Keratinocyte (primary cell): ENCODE results near the gene EXOC8. TPM values are rescaled to one million over a fixed set of nuclear protein-coding genes. Genes with fewer than 3 reads are reported as not detected.
A peak's percentile ranks its signal among the peaks of the same experiment; 100 is the strongest.

Experiments used
- DNase-seq: peaks from one replicate; pipeline ENCODE4 v3.0.0-alpha.2; 2011; ENCODE audit warnings: low read depth, missing footprints, low spot score
- FAIRE-seq: peaks from 2 replicates; lab custom pipeline; 2011; peaks lifted over from hg19 to GRCh38; lab: Jason Lieb, UNC
- H2AFZ ChIP-seq: 2 replicates; pipeline ENCODE4 v1.6.0; 2012; ENCODE audit warnings: low read length, control low read depth, inconsistent platforms; ENCODE audit not compliant: control insufficient read depth
- H3K27ac ChIP-seq: 2 replicates; pipeline ENCODE4 v1.5.1; 2011; ENCODE audit warnings: low read length; ENCODE audit not compliant: control insufficient read depth, insufficient read depth
- H3K27me3 ChIP-seq: 3 replicates; pipeline ENCODE4 v1.6.0; 2011; ENCODE audit warnings: low read length; ENCODE audit not compliant: control insufficient read depth, insufficient read depth; ENCODE audit errors: extremely low read depth
- H3K36me3 ChIP-seq, 2 experiments: 2 replicates in 1 of 2; 3 replicates in 1 of 2; pipeline ENCODE4 v1.5.1; 2011; ENCODE audit warnings: low read length in 2 of 2, mild to moderate bottlenecking in 1 of 2; ENCODE audit not compliant: control insufficient read depth in 2 of 2, insufficient read depth in 2 of 2; ENCODE audit errors: extremely low read depth in 1 of 2
- H3K4me1 ChIP-seq: 3 replicates; pipeline ENCODE4 v1.5.1; 2011; ENCODE audit warnings: low read length; ENCODE audit not compliant: control insufficient read depth, insufficient read depth; ENCODE audit errors: extremely low read depth
- H3K4me2 ChIP-seq: 3 replicates; pipeline ENCODE4 v1.6.0; 2011; ENCODE audit warnings: low read depth, low read length; ENCODE audit not compliant: control insufficient read depth, insufficient read depth; ENCODE audit errors: extremely low read depth
- H3K4me3 ChIP-seq, 3 experiments: fragments of 200-600 bp in 1 of 3; sonication (generic) in 1 of 3; 2 replicates in 2 of 3; 3 replicates in 1 of 3; pipeline ENCODE4 v1.5.1; 2011 to 2016; ENCODE audit warnings: low read length in 3 of 3, mild to moderate bottlenecking in 3 of 3, control low read depth in 2 of 3, inconsistent platforms in 1 of 3, low read depth in 1 of 3, mixed read lengths in 1 of 3, mixed run types in 1 of 3, moderate library complexity in 1 of 3; ENCODE audit not compliant: control insufficient read depth in 2 of 3, insufficient read depth in 2 of 3; ENCODE audit errors: extremely low read depth in 1 of 3
- H3K79me2 ChIP-seq: 2 replicates; pipeline ENCODE4 v1.6.0; 2012; ENCODE audit warnings: low read length; ENCODE audit not compliant: control insufficient read depth, insufficient read depth
- H3K9ac ChIP-seq: 3 replicates; pipeline ENCODE4 v1.6.0; 2011; ENCODE audit warnings: low read length; ENCODE audit not compliant: control insufficient read depth, insufficient read depth; ENCODE audit errors: extremely low read depth
- H3K9me1 ChIP-seq: 3 replicates; pipeline ENCODE4 v1.6.0; 2011; ENCODE audit warnings: low read length; ENCODE audit not compliant: control insufficient read depth, insufficient read depth; ENCODE audit errors: extremely low read depth
- H3K9me3 ChIP-seq: 2 replicates; pipeline ENCODE4 v1.5.1; 2012; ENCODE audit warnings: low read depth, low read length; ENCODE audit not compliant: control insufficient read depth
- H4K20me1 ChIP-seq: 3 replicates; pipeline ENCODE4 v1.6.0; 2011; ENCODE audit warnings: low read length; ENCODE audit not compliant: control insufficient read depth, insufficient read depth; ENCODE audit errors: extremely low read depth
- EZH2 ChIP-seq: IDR thresholded peaks from one replicate; pipeline ENCODE4 v1.6.1; 2012; ENCODE audit warnings: inconsistent platforms, mild to moderate bottlenecking, low read length, moderate library complexity
- dilution Hi-C: fragments of 300-500 bp; cut with MboI; formaldehyde crosslinking; loops from one replicate; pipeline ENCODE4 v1.7.0; 2020; ENCODE audit warnings: low sequenced_read_pairs; ENCODE audit not compliant: extremely low pct_ligation_motif_present
- polyA plus RNA-seq, 5 experiments: library from polyadenylated mRNA; depleted of rRNA in 3 of 5; stranded (reverse) in 3 of 5; stranded (forward) in 1 of 5; unstranded in 1 of 5; fragments of >200 nt; gene quantifications; 1 replicate in 1 of 5; 2 replicates in 3 of 5; 3 replicates in 1 of 5; pipeline versions ENCODE4 v1.2.1 to v1.2.3, GENCODE V29; 2011 to 2012; ENCODE audit warnings: missing spikeins in 2 of 5, low read depth in 1 of 5, low replicate concordance in 1 of 5
- TF ChIP-seq, protein P1 (sequence below), 3 experiments: IDR thresholded peaks in 1 of 3; conservative IDR thresholded peaks in 1 of 3; optimal IDR thresholded peaks in 1 of 3; 2 replicates in 2 of 3; 3 replicates in 1 of 3; pipeline versions ENCODE3 to v1.5.1; 2011; ENCODE audit warnings: low read length in 3 of 3, mild to moderate bottlenecking in 3 of 3, moderate library complexity in 2 of 3, control low read depth in 1 of 3, inconsistent platforms in 1 of 3; ENCODE audit not compliant: insufficient read depth in 2 of 3; ENCODE audit errors: extremely low read depth in 1 of 3

EXOC8 gene
- polyA plus RNA-seq, 1 donor (not counting 4 experiments of a cell fraction or from before 2014, with no cell fraction given) = 6.9 TPM

DNA sequence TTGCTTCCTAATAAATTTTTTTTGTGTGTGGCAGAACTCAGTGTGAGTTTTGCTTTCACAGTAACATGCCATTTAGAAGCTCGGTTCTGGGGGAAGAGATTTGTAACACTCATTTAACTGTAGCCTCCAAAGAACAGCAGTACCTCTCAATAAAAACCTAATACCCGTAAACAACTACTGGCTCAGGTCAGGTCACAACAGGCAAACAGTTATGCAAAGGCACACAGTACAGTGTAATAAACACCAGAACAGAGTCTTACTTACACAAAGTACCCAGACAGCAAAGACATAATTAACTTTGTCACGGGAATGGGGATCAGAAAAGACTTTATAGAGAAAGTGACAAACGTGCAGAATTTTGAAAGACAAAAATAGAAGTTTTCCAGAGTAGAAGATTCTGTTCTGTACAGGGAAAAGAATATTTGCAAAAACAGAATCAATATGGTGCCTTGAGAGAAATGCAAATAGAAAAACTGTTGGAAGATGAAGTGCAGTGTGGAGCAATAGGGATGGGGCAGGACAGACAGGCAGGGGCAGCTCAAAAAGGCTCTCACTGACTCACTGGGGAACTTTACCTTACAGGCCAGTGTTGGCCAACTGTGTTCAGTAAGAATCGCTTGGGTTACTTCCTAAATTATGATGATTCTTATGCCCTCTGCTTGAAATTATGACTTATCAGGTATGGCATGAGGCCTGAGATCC, 45.7 kb upstream of the EXOC8 start:
- H3K79me2 ChIP-seq = peaks cover 54% of the 10 kb centered on the region
- TF ChIP-seq, protein P1, sequence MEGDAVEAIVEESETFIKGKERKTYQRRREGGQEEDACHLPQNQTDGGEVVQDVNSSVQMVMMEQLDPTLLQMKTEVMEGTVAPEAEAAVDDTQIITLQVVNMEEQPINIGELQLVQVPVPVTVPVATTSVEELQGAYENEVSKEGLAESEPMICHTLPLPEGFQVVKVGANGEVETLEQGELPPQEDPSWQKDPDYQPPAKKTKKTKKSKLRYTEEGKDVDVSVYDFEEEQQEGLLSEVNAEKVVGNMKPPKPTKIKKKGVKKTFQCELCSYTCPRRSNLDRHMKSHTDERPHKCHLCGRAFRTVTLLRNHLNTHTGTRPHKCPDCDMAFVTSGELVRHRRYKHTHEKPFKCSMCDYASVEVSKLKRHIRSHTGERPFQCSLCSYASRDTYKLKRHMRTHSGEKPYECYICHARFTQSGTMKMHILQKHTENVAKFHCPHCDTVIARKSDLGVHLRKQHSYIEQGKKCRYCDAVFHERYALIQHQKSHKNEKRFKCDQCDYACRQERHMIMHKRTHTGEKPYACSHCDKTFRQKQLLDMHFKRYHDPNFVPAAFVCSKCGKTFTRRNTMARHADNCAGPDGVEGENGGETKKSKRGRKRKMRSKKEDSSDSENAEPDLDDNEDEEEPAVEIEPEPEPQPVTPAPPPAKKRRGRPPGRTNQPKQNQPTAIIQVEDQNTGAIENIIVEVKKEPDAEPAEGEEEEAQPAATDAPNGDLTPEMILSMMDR (optimal IDR thresholded peaks at IDR 0.05 in 1 of 3, IDR thresholded peaks at IDR 0.05 in 1 of 3, conservative IDR thresholded peaks at IDR 0.05 in 1 of 3; ENCODE audit: extremely low read depth in 1 of 3, insufficient read depth in 2 of 3, low read length in 3 of 3) = no peak
- no peak for TF ChIP-seq EZH2
- no peaks in the 10 kb centered on the region for H3K36me3 ChIP-seq
- FAIRE-seq (peak; percentile 77), DNase-seq (no peak)
- peak overlapping the region; percentile 21 for H3K27ac ChIP-seq
- H3K9ac ChIP-seq = no peak overlapping the region
- no peak overlapping the region for H2AFZ ChIP-seq
- no peak overlapping the region for H3K4me3 ChIP-seq
- no peaks in the 10 kb centered on the region for H3K9me3 ChIP-seq
- H4K20me1 ChIP-seq = no peaks in the 10 kb centered on the region
- H3K9me1 ChIP-seq = peaks cover 2% of the 10 kb centered on the region
- peaks cover 41% of the 10 kb centered on the region for H3K4me1 ChIP-seq
- peak overlapping the region; percentile 59 for H3K4me2 ChIP-seq
- H3K27me3 ChIP-seq = no peaks in the 10 kb centered on the region
- dilution Hi-C loops = no loop called here

DNA sequence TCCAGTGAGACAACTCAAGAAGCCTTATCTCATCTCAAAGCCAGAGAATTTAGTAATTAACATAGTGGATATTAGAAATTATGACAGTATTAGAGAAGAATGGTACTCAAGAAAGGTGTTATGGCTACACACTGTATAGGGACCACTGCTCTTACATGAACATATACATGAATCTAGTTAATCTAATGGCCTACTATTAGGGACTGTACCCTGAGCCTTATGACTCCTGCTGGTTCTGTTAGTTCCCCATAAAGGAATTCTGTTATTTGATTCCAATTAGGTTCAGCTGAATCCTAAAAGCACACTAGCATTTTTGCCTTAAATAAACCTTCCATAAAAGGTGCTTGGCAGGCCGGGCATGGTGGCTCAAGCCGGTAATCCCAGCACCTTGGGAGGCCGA, 44.8 kb upstream of the EXOC8 start:
- peaks cover 2% of the 10 kb centered on the region for H3K9me1 ChIP-seq
- H3K27me3 ChIP-seq = no peaks in the 10 kb centered on the region
- H3K36me3 ChIP-seq = no peaks in the 10 kb centered on the region
- dilution Hi-C loops = no loop called here
- no peak overlapping the region for H3K9ac ChIP-seq
- H3K4me1 ChIP-seq = peaks cover 35% of the 10 kb centered on the region
- H3K9me3 ChIP-seq = no peaks in the 10 kb centered on the region
- DNase-seq (no peak), FAIRE-seq (no peak)
- TF ChIP-seq, protein P1 (optimal IDR thresholded peaks at IDR 0.05 in 1 of 3, IDR thresholded peaks at IDR 0.05 in 1 of 3, conservative IDR thresholded peaks at IDR 0.05 in 1 of 3; ENCODE audit: extremely low read depth in 1 of 3, insufficient read depth in 2 of 3, low read length in 3 of 3) = no peak
- no peak for TF ChIP-seq EZH2
- peaks cover 52% of the 10 kb centered on the region for H3K79me2 ChIP-seq
- H4K20me1 ChIP-seq = no peaks in the 10 kb centered on the region
- no peak overlapping the region for H2AFZ ChIP-seq
- no peak overlapping the region for H3K4me3 ChIP-seq
- no peak overlapping the region for H3K4me2 ChIP-seq
- H3K27ac ChIP-seq = peak overlapping the region; percentile 12
